Small intestine (tissue), 7 donors: ENCODE data around the gene SH2D7. TPM values are rescaled to one million over a fixed set of nuclear protein-coding genes. Genes with fewer than 3 reads are reported as not detected.

Experiments used
- DNase-seq, 2 donors: peaks; one replicate each; pipeline versions ENCODE4 v3.0.0 to v3.0.0-alpha.2; 2013
- FAIRE-seq: peaks from 2 replicates; lab custom pipeline; 2012; peaks lifted over from hg19 to GRCh38; lab: Jason Lieb, UNC
- H3K27ac ChIP-seq, 3 donors: one replicate each; pipeline ENCODE4 v1.5.1; 2013; ENCODE audit warnings: low read length in 2 of 3, mild to moderate bottlenecking in 2 of 3, control low read depth in 1 of 3, inconsistent platforms in 1 of 3, low read depth in 1 of 3, moderate library complexity in 1 of 3
- H3K27me3 ChIP-seq, 3 donors: one replicate each; pipeline ENCODE4 v1.6.1; 2013; ENCODE audit warnings: low read length in 3 of 3, inconsistent platforms in 1 of 3; ENCODE audit not compliant: control insufficient read depth in 3 of 3, insufficient read depth in 3 of 3
- H3K36me3 ChIP-seq, 3 donors: one replicate each; pipeline ENCODE4 v1.6.1; 2013; ENCODE audit warnings: low read length in 3 of 3, inconsistent platforms in 1 of 3, low read depth in 1 of 3, mild to moderate bottlenecking in 1 of 3, moderate library complexity in 1 of 3; ENCODE audit not compliant: control insufficient read depth in 3 of 3, insufficient read depth in 2 of 3
- H3K4me1 ChIP-seq, 3 donors: one replicate each; pipeline ENCODE4 v1.6.1; 2013; ENCODE audit warnings: low read length in 2 of 3, inconsistent platforms in 1 of 3, low read depth in 1 of 3, mild to moderate bottlenecking in 1 of 3, moderate library complexity in 1 of 3; ENCODE audit not compliant: control insufficient read depth in 3 of 3, insufficient read depth in 2 of 3
- H3K4me3 ChIP-seq, 3 donors: one replicate each; pipeline ENCODE4 v1.5.1; 2013; ENCODE audit warnings: low read length in 3 of 3, control low read depth in 1 of 3, inconsistent platforms in 1 of 3, low read depth in 1 of 3, mild to moderate bottlenecking in 1 of 3, moderate library complexity in 1 of 3
- H3K9me3 ChIP-seq, 2 donors: one replicate each; pipeline ENCODE4 v1.6.1; 2013; ENCODE audit warnings: low read depth in 1 of 2, low read length in 1 of 2; ENCODE audit not compliant: control insufficient read depth in 2 of 2, insufficient read depth in 1 of 2
- WGBS, 3 donors: extraction: QIAGEN DNeasy Blood & Tissue Kit; methylation state at CpG; one replicate each; pipeline ENCODE4 v1.1.7; 2013; 5-methylcytosine and 5-hydroxymethylcytosine counted together
- polyA plus RNA-seq, 4 donors: library from polyadenylated mRNA; stranded (reverse) in 3 of 4; unstranded in 1 of 4; fragments of 200-250 nt in 3 of 4; fragments of 120-200 nt in 1 of 4; gene quantifications; one replicate each; pipeline versions ENCODE4 v1.2.1 to v1.2.3, GENCODE V29; 2013
- donor health status: healthy with polysubstance abuse.
- donor health status: control.
- donor health status: control.
- donor health status: Bipolar disorder and iron deficiency.
- donor health status: healthy.

SH2D7 gene
- polyA plus RNA-seq, 4 donors: 1.7 to 3.8 (median 2.7) TPM

DNA sequence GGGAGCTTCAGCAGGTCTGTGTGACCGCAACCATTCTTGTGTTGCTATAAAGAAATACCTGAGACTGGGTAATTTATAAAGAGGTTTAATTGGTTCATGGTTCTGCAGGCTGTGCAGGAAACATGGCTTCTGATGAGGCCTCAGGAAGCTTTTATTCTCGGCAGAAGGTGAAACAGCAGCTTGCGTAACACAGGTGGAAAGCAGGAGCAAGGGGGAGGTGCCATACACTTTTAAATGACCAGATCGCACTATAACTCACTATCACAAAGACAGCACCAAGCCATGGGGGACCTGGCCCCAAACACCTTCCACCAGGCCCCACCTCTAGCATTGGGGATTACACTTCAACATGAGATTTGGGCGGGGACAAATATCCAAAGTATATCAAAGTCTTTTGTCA lies 47.2 kb downstream of the SH2D7 start:
- H3K36me3 ChIP-seq: peaks cover 0 to 4% (median 0%) of the 10 kb centered on the region in 3 donors
- H3K4me1 ChIP-seq: peaks cover 4 to 55% (median 5%) of the 10 kb centered on the region in 3 donors
- no peaks in the 10 kb centered on the region for H3K9me3 ChIP-seq
- FAIRE-seq (no peak), DNase-seq (peak; percentile 35 to 42)
- H3K27ac ChIP-seq: peak overlapping the region; percentile 77 to 85 (median 79)
- no peaks in the 10 kb centered on the region for H3K27me3 ChIP-seq
- H3K4me3 ChIP-seq: no peak overlapping the region
- WGBS, 3 donors: 61 to 82% (median 66%) methylated on average over 5 of the region's 5 CpGs

GRCh38 chr15:78140292-78140691 lies 47.9 kb downstream of the SH2D7 start:
- peak overlapping the region; percentile 79 to 87 (median 85) for H3K27ac ChIP-seq
- peaks cover 4 to 54% (median 5%) of the 10 kb centered on the region in 3 donors for H3K4me1 ChIP-seq
- peaks cover 0 to 4% (median 0%) of the 10 kb centered on the region in 3 donors for H3K36me3 ChIP-seq
- no peaks in the 10 kb centered on the region for H3K27me3 ChIP-seq
- no peak for FAIRE-seq
- peak; percentile 80 to 95 for DNase-seq
- H3K9me3 ChIP-seq: no peaks in the 10 kb centered on the region
- no peak overlapping the region for H3K4me3 ChIP-seq

- DNase-seq: no peak
- Histone ChIP-seq H3K36me3 (peaks cover 0 to 4% (median 0%) of the 10 kb centered on the region in 3 donors), H3K27me3 (no peaks in the 10 kb centered on the region), H3K4me3 (no peak overlapping the region), H3K4me1 (peaks cover 4 to 53% (median 5%) of the 10 kb centered on the region in 3 donors), H3K9me3 (no peaks in the 10 kb centered on the region), H3K27ac (peak overlapping the region in 1 of 3 donors; percentile 27)
- WGBS, 3 donors: 79 to 87% (median 81%) methylated on average over 3 of the region's 3 CpGs
- no peak for FAIRE-seq
Observed at GRCh38 chr15:78142332-78142731, 50.0 kb downstream of the SH2D7 start.

DNA sequence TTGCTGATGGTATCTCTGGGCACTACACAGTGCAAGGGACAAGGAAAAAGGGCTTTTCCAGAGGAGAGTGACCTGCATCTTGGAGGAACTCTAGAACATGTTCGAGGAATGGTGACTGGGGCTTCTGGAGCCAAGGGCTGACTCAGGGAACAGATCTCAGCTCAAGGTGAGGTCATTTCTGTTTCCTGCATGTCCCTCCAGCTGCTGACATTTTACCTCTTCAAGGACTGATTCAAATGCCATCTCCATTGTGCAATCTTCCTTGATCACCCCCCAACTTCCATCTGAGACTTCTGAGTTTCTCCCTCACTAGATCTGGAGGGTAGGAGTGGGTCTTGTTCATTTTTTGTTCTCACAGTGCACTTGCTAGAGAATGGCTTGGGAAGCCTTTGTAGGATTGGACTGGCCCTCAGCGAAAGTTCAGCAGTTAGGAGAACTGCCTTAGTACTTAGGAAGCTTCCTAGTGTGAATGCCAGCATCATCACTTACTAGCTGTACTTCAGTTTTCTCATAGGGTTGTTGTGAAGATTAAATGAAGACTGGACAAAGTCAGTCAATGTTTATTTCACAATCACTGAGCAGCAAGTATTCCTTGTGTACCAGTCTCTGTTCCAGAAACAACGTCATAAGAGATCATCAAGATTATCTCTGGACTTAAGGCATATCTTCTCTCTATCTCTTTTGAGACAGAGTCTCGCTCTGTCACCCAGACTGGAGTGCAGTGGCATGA lies 54.2 kb downstream of the SH2D7 start:
- Histone ChIP-seq H3K4me1 (peaks cover 0 to 30% (median 6%) of the 10 kb centered on the region in 3 donors), H3K36me3 (peaks cover 0 to 4% (median 0%) of the 10 kb centered on the region in 3 donors), H3K27me3 (no peaks in the 10 kb centered on the region), H3K9me3 (no peaks in the 10 kb centered on the region), H3K27ac (peak overlapping the region in 1 of 3 donors; percentile 21), H3K4me3 (no peak overlapping the region)
- DNase-seq (peak in 1 of 2 donors; percentile 41), FAIRE-seq (no peak)
- WGBS, 3 donors: 76 to 89% (median 87%) methylated on average over 4 of the region's 4 CpGs

DNA sequence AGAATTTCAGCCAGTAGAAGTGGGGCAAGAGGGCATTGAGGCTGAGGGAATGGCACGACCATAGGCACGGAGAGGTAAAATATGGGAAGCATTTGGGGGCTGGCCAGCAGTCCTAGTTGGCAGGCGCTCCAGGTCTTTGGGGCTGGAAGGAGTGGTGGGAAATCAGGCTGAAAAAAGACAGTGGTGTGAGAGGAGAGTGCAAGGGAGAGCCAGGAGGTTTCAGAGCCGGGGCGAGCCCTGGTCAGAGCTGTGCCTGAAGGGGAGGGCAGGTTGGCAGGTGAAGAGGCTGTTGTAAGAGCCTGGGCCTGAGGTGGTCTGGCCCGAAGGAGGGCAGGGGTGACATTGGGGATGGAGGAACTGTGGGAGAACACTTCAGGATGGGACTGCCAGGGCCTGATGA lies 55.2 kb downstream of the SH2D7 start:
- Histone ChIP-seq H3K9me3 (no peaks in the 10 kb centered on the region), H3K27me3 (no peaks in the 10 kb centered on the region), H3K4me3 (no peak overlapping the region), H3K36me3 (peaks cover 0 to 4% (median 0%) of the 10 kb centered on the region in 3 donors), H3K4me1 (peaks cover 0 to 22% (median 6%) of the 10 kb centered on the region in 3 donors), H3K27ac (no peak overlapping the region)
- 93 to 97% (median 96%) methylated on average over 6 of the region's 6 CpGs for WGBS, 3 donors
- DNase-seq (no peak), FAIRE-seq (no peak)

GRCh38 chr15:78148392-78149067 lies 56.2 kb downstream of the SH2D7 start:
- H3K27ac ChIP-seq: peak overlapping the region; percentile 51 to 79 (median 52)
- FAIRE-seq (no peak), DNase-seq (no peak)
- H3K9me3 ChIP-seq: no peaks in the 10 kb centered on the region
- peak overlapping the region; percentile 40 to 64 (median 48) for H3K4me3 ChIP-seq
- peaks cover 0 to under 1% (median 0%) of the 10 kb centered on the region in 3 donors for H3K36me3 ChIP-seq
- no peaks in the 10 kb centered on the region for H3K27me3 ChIP-seq
- peaks cover 0 to 20% (median 6%) of the 10 kb centered on the region in 3 donors for H3K4me1 ChIP-seq
- 8 to 12% (median 9%) methylated on average over 14 of the region's 14 CpGs for WGBS, 3 donors

DNA sequence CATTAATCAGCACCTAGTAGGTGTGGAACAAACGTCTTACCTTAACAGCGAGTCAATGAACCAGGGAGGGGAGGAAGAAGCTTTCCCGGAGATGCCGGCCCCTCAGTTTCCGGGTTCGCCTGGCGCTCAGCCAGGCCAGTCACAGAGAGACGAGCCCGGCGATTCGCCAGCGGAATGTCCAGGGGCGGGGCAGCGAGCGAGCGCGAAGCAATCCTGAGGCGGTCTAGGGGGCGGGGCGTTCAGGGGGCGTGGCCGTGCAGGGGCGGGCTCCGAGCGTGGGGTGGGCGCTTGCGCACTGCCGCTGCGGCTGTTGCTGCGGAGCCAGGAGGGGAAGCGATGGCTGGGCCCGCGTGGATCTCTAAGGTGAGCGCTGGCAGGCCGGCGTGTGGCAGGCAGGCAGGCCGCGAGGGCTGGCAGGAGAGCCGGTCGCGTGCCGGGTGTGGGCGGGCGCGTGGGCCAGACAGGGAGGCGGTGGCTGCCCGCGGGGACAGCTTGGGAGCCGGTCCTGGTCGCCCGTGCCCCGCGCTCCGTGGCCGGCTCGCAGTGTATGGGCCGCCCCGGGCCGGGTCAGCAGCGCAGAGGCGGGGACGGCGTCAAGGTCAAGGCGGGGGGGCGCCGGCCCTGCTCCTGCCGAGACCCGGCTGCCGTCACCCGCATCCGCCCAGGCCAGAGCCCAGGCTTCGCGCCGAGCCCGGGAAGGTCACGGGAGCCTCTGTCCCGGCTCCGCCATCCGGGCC lies 56.9 kb downstream of the SH2D7 start, which contains the start of gene IDH3A:
IDH3A (plus strand) TSS at position 295 of the 737 bp plus-strand sequence; CDS start at position 337, 42 bp downstream.
- no peaks in the 10 kb centered on the region for H3K27me3 ChIP-seq
- no peak for FAIRE-seq
- peaks cover 0 to 20% (median 6%) of the 10 kb centered on the region in 3 donors for H3K4me1 ChIP-seq
- WGBS, 3 donors: 0 to 1% (median 0%) methylated on average over 38 to 79 of the region's 79 CpGs
- peak within 1 kb of the TSS; percentile 64 to 98 (median 78) for H3K4me3 ChIP-seq
- no peaks in the 10 kb centered on the region for H3K9me3 ChIP-seq
- H3K27ac ChIP-seq: peak within 1 kb of the TSS; percentile 79 to 92 (median 84)
- H3K36me3 ChIP-seq: peaks cover 0 to 2% (median 0%) of the 10 kb centered on the region in 3 donors
- DNase-seq: peak; percentile 98 to 100
